Spinal cord (tissue), 10 donors: ENCODE results near the gene RALA. TPM values are rescaled to one million over a fixed set of nuclear protein-coding genes. Genes with fewer than 3 reads are reported as not detected.
"Not testable (repeated sequence)": the region's sequence is repeated elsewhere in the genome, so short reads cannot be mapped to it uniquely, and the experiment has no call there.

ENCODE experiments used
- DNase-seq, 6 donors: peaks; one replicate each; pipeline versions ENCODE4 v3.0.0 to v3.0.0-alpha.2; 2013 to 2015; ENCODE audit warnings: low spot score in 6 of 6, low read depth in 4 of 6
- H3K27ac ChIP-seq: one replicate; pipeline ENCODE4 v1.5.1; 2013; ENCODE audit warnings: low read depth, low read length, control low read depth
- H3K27me3 ChIP-seq: one replicate; pipeline ENCODE4 v1.6.1; 2013; ENCODE audit warnings: low read length; ENCODE audit not compliant: control insufficient read depth, insufficient read depth
- H3K36me3 ChIP-seq: one replicate; pipeline ENCODE4 v1.6.1; 2013; ENCODE audit warnings: low read length; ENCODE audit not compliant: control insufficient read depth, insufficient read depth
- H3K4me1 ChIP-seq: one replicate; pipeline ENCODE4 v1.6.1; 2013; ENCODE audit warnings: low read length; ENCODE audit not compliant: control insufficient read depth, insufficient read depth
- H3K4me3 ChIP-seq: one replicate; pipeline ENCODE4 v1.5.1; 2013; ENCODE audit warnings: low read depth, low read length, control low read depth
- H3K9me3 ChIP-seq: one replicate; pipeline ENCODE4 v1.6.1; 2013; ENCODE audit warnings: low read length; ENCODE audit not compliant: control insufficient read depth, insufficient read depth
- WGBS: methylation state at CpG from one replicate; pipeline ENCODE4 v1.1.5; 2013; ENCODE audit warnings: missing lambda C conversion rate; ENCODE audit not compliant: insufficient coverage; 5-methylcytosine and 5-hydroxymethylcytosine counted together
- polyA plus RNA-seq, 2 donors: library from polyadenylated mRNA; unstranded; fragments of 120-200 nt; gene quantifications; one replicate each; pipeline ENCODE4 v1.2.1, GENCODE V29; 2013; ENCODE audit not compliant: insufficient read length in 2 of 2
- total RNA-seq, 2 donors: library from RNA; depleted of rRNA in 1 of 2; stranded (reverse); fragments of 120-200 nt in 1 of 2; fragments of >200 nt in 1 of 2; gene quantifications; one replicate each; pipeline versions ENCODE4 v1.2.3 to v1.2.4, GENCODE V29; 2013 to 2014
- donor health status: healthy.

RALA gene
- total and polyA plus RNA-seq, 4 donors = 23.2 to 93.3 (median 60.7) TPM

- WGBS = no CpG with 5 or more reads among the region's 5 CpGs
Measured at GRCh38 chr7:39750253-39751077, 127.1 kb downstream of the RALA start.

GRCh38 chr7:39753237-39753636 lies 129.9 kb downstream of the RALA start:
- H3K4me3 ChIP-seq, H3K27me3 ChIP-seq, H3K27ac ChIP-seq, H3K9me3 ChIP-seq, DNase-seq, H3K36me3 ChIP-seq, H3K4me1 ChIP-seq: not testable (repeated sequence)
- 100% methylated on average over 2 of the region's 5 CpGs for WGBS

More at GRCh38 chr7:39750253-39751077, 127.1 kb downstream of the RALA start:
- no peak overlapping the region for H3K4me3 ChIP-seq
- peaks cover 4% of the 10 kb centered on the region for H3K36me3 ChIP-seq
- peaks cover 4% of the 10 kb centered on the region for H3K4me1 ChIP-seq
- H3K27ac ChIP-seq = no peak overlapping the region
- H3K9me3 ChIP-seq = no peaks in the 10 kb centered on the region
- no peaks in the 10 kb centered on the region for H3K27me3 ChIP-seq
- no peak for DNase-seq

GRCh38 chr7:39753823-39754325 lies 130.5 kb downstream of the RALA start:
- 95% methylated on average over 22 of the region's 29 CpGs for WGBS
- Histone ChIP-seq H3K4me3 (no peak overlapping the region), H3K4me1 (peaks cover 4% of the 10 kb centered on the region)

GRCh38 chr7:39754326-39755120 lies 131.2 kb downstream of the RALA start:
- Histone ChIP-seq H3K36me3 (peaks cover 4% of the 10 kb centered on the region), H3K27ac (peak overlapping the region; percentile 25), H3K4me1 (peaks cover 4% of the 10 kb centered on the region), H3K4me3 (no peak overlapping the region), H3K9me3 (no peaks in the 10 kb centered on the region), H3K27me3 (no peaks in the 10 kb centered on the region)
- WGBS = 72% methylated on average over 9 of the region's 17 CpGs
- DNase-seq = peak in 1 of 6 donors; percentile 30

More at GRCh38 chr7:39753823-39754325, 130.5 kb downstream of the RALA start:
- Histone ChIP-seq H3K27me3 (no peaks in the 10 kb centered on the region), H3K9me3 (no peaks in the 10 kb centered on the region), H3K36me3 (peaks cover 4% of the 10 kb centered on the region), H3K27ac (peak overlapping the region; percentile 25)
- DNase-seq = no peak

GRCh38 chr7:39757604-39758003 lies 134.2 kb downstream of the RALA start:
- Histone ChIP-seq H3K27me3 (no peaks in the 10 kb centered on the region), H3K4me3 (no peak overlapping the region), H3K36me3 (peaks cover 4% of the 10 kb centered on the region), H3K27ac (no peak overlapping the region), H3K9me3 (no peaks in the 10 kb centered on the region), H3K4me1 (peaks cover 4% of the 10 kb centered on the region)
- no peak for DNase-seq
- WGBS = no CpG with 5 or more reads among the region's 4 CpGs

Other genes starting within 250 kb of the RALA start
- 10 to 100 TPM; 40.6 to 42.9 TPM for gene YAE1, start 57.2 kb upstream of the RALA start, total RNA-seq
- gene YAE1, start 57.2 kb upstream of the RALA start, polyA plus RNA-seq = 10 to 100 TPM; 32.5 to 36.6 TPM